ENCODE results near the gene KRTAP20-3. TPM values are rescaled to one million over a fixed set of nuclear protein-coding genes. Genes with fewer than 3 reads are reported as not detected.
A peak's percentile ranks its signal among the peaks of the same experiment; 100 is the strongest.

KRTAP20-3 gene
- total RNA-seq, 1 experiment from 2014 or later: not detected

DNA sequence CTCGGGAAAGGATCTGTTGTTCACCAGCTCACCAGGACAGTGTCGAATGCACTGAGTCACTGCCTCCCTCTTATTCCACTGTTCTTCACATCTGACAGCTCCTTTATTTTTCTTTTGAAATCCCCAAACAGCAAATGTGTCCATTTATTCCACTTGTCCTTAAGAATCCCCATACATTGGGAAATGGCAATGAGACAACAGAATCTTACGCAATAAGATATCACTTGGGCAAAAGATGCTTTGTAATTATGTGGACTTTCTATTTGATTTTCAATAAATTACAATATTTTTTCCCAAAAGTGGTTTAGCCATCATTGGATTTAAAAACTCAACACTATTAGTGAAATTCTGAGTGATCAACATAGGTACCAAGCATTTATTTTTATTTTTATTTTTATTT lies 4.0 kb upstream of the KRTAP20-3 start:
- Histone ChIP-seq H3K27me3 (ENCODE audit: control insufficient read depth, insufficient read depth, low read length) (no peaks in the 10 kb centered on the region), H3K36me3 (replicated peaks; ENCODE audit: control insufficient read depth, insufficient read depth, low read length) (no peaks in the 10 kb centered on the region), H3K4me3 (ENCODE audit: insufficient read depth, low read depth, low read length) (no peak overlapping the region)
- DNase-seq: no peak

DNA sequence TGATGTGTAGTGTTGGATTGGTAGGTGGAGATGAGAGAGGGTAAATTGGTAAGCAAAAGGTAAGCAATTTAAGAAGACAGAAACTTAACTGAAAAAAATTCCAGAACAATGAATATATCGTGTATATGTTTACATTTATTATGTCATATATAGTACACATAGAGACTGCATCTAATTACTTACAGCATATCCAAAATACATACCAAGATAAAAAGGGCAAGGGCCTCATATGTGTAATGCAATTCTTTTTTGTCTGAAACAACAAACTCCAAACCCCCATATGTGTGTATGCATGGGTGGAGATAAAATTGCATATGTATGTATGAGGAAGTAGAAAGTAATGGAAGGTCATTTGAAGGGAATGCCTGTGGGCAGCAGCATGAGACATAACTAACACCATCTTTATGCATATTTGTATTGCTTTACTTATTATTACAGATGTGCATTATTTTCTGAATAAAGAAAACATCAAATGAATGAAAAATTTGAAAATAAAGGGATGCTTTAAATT lies 4.3 kb downstream of the KRTAP20-3 start:
- H3K27me3 ChIP-seq (ENCODE audit: control insufficient read depth, insufficient read depth, low read length): no peaks in the 10 kb centered on the region
- DNase-seq: no peak
- no peaks in the 10 kb centered on the region for H3K36me3 ChIP-seq (replicated peaks; ENCODE audit: control insufficient read depth, insufficient read depth, low read length)
- H3K4me3 ChIP-seq (ENCODE audit: insufficient read depth, low read depth, low read length): no peak overlapping the region

DNA sequence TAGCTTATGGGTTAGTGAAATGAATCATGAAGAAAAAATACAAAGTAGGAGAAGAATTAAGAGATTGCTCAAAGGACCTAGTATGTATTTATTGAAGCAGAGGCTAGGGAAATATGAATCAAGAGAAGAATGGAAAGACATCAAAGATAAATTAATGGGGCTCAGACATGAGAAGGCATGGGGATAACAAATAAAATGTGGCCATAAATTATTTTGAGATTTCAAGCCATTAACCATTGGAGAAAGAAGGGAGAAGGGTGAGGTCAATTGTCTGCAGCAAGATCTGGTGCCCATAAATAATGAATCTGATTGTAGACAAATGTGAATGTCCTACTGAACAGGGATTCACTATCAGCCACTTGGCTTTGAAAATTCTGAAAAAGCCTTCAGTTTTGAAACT lies 10.2 kb downstream of the KRTAP20-3 start:
- Histone ChIP-seq H3K27me3 (ENCODE audit: control insufficient read depth, insufficient read depth, low read length) (no peaks in the 10 kb centered on the region), H3K4me3 (ENCODE audit: insufficient read depth, low read depth, low read length) (no peak overlapping the region), H3K36me3 (replicated peaks; ENCODE audit: control insufficient read depth, insufficient read depth, low read length) (no peaks in the 10 kb centered on the region)
- DNase-seq: no peak

DNA sequence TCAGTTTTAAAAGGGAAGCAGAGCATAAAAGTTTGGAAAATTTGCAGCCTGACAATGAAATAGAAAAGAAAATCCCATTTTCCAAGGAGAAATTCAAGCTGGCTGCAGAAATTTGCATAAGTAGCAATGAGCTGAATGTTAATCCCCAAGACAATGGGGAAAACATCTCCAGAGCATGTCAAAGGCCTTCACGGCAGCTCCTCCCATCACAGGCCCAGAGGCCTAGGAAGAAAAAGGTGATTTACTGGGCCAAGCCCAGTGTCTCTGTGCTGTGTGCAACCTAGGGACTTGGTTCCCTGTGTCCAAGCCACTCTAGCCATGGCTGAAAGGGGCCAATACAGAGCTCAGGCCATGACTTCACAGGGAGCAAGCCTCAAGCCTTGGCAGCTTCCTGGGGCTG lies 26.1 kb downstream of the KRTAP20-3 start:
- no peaks in the 10 kb centered on the region for H3K36me3 ChIP-seq (replicated peaks; ENCODE audit: control insufficient read depth, insufficient read depth, low read length)
- no peak for DNase-seq

DNA sequence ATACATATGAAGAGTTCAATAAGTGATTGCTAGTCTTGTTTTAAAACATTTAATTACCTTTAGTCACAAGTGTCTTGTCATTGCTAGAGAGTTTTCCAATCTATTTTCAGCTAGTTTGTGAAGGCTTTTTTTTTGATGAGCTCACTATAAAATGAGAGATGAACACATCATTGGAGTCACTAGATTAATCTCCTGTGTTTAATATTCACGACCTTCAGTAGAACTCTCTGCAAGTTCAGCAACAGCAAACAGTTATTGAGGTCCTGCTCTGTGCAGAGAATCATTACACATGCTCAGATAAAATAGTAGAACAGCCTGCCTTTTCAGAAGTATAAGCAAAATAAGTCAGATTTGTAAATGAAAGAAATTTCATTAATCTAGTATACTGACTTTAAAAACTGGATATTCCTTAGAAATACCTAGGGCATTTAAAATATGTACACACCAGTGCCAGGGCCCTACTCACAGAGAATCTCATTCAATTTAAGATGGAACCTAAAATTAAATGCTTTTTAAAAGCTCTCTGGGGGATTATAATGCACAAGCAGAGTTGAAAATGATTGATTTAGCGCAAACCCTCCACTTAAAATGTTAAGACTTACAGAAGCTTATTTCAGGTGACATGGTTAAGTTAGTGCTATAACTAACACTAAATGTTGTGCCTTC lies 30.5 kb downstream of the KRTAP20-3 start:
- DNase-seq: no peak
- no peak overlapping the region for H3K4me3 ChIP-seq (ENCODE audit: insufficient read depth, low read depth, low read length)
- no peaks in the 10 kb centered on the region for H3K36me3 ChIP-seq (replicated peaks; ENCODE audit: control insufficient read depth, insufficient read depth, low read length)
- H3K27me3 ChIP-seq (ENCODE audit: control insufficient read depth, insufficient read depth, low read length): no peaks in the 10 kb centered on the region

More for the DNA sequence above, 26.1 kb downstream of the KRTAP20-3 start:
- no peak overlapping the region for H3K4me3 ChIP-seq (ENCODE audit: insufficient read depth, low read depth, low read length)
- H3K27me3 ChIP-seq (ENCODE audit: control insufficient read depth, insufficient read depth, low read length): no peaks in the 10 kb centered on the region

DNA sequence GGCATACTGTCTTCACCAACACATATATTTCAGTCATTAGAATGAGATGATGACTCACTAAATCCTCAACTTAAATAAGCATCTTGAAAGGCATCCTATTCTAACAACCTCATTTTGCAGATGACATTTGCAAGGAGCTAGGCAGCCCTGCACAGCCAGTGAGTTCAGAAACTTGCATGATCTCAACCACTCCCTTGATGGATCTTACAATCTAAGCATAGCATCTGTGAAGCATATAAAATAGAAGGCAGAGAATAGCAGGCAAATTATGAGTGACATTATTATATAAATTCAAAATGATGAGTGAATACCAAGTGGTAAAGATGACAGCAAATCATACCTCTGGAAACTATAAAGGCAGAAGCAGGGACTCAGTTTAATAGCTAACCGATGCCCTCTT lies 31.6 kb downstream of the KRTAP20-3 start:
- DNase-seq: no peak
- H3K27me3 ChIP-seq (ENCODE audit: control insufficient read depth, insufficient read depth, low read length): no peaks in the 10 kb centered on the region

DNA sequence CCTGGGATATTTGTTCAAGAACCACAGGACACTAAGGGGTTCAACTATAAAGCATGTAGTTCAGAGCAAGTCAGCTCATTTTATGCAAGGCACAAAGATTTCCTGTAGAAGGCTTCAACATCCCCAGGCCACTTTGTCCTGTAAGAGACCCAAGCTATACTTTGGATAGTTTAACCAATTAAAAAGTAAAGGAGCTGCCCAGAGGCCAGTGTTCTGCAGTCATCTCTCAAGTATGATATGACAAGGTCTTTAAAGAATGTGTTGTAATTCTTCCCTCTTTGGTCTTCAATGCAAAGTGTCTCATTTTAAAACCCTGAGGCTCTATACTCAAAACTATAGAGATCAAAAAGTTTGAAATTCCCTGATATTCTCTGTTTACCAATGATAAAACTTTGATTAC lies 34.1 kb downstream of the KRTAP20-3 start:
- H3K4me3 ChIP-seq (ENCODE audit: insufficient read depth, low read depth, low read length): no peak overlapping the region
- H3K36me3 ChIP-seq (replicated peaks; ENCODE audit: control insufficient read depth, insufficient read depth, low read length): no peaks in the 10 kb centered on the region
- DNase-seq: no peak
- no peaks in the 10 kb centered on the region for H3K27me3 ChIP-seq (ENCODE audit: control insufficient read depth, insufficient read depth, low read length)

More for the DNA sequence above, 31.6 kb downstream of the KRTAP20-3 start:
- no peak overlapping the region for H3K4me3 ChIP-seq (ENCODE audit: insufficient read depth, low read depth, low read length)
- H3K36me3 ChIP-seq (replicated peaks; ENCODE audit: control insufficient read depth, insufficient read depth, low read length): no peaks in the 10 kb centered on the region

DNA sequence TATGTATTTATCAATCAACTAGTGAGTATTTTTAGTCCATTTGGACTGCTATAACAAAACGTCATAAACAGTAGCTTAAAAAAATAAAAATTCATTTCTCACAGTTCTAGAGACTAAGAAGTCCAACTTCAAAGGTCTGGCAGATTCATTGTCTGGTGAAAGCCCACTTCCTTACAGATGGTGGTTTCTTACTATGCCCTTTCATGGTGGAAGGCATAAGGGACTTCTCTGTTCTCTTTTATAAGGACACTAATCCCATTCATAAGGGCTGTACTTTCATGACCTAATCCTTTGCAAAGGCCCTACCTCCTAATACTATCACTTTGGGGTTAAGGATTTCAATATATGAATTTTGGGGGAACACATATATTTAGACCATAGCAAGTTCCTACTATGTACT lies 37.9 kb downstream of the KRTAP20-3 start:
- no peaks in the 10 kb centered on the region for H3K36me3 ChIP-seq (replicated peaks; ENCODE audit: control insufficient read depth, insufficient read depth, low read length)
- H3K4me3 ChIP-seq (ENCODE audit: insufficient read depth, low read depth, low read length): no peak overlapping the region
- H3K27me3 ChIP-seq (ENCODE audit: control insufficient read depth, insufficient read depth, low read length): no peaks in the 10 kb centered on the region
- no peak for DNase-seq

DNA sequence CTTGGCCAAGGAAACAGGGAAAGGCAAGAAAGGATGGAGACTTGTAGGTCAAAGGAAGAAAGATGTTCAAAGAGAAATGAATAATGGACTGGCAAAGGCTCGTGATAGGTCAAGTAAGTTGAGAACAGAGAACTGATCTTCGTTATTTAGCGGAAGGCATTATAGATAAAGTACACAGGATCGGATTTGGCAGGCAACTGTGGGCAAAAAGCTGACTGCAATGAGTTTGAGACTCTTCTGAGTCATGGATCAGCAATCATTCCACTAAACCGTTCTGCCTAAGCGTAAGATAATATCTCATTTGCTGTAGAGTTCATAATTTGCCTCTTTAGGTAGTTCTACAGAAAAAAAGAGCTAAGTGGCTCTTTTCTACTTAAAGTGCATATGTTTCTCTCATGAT lies 41.8 kb downstream of the KRTAP20-3 start:
- no peak for DNase-seq

DNA sequence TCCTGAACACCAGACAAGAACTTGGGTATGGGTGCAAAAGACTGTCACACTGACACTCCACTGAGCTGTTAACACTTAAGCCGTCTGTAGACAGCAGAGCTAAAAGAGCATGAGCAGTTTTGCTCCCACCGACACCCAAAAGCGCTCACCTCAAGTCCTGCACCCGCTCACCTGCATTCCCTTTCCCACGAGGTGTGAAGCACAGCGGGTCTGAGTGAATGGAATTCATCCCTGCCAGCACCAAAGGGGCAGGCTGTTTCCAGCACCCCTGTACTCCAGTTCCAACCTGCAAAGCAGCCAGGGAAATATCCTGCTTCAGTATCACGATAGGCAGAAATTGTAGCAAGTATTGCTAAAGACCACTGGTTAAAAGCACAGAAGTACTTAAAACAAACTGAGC lies 47.2 kb downstream of the KRTAP20-3 start:
- peak; percentile 1 for DNase-seq
- Histone ChIP-seq H3K27me3 (ENCODE audit: control insufficient read depth, insufficient read depth, low read length) (no peaks in the 10 kb centered on the region), H3K36me3 (replicated peaks; ENCODE audit: control insufficient read depth, insufficient read depth, low read length) (no peaks in the 10 kb centered on the region), H3K4me3 (ENCODE audit: insufficient read depth, low read depth, low read length) (no peak overlapping the region)

More for the DNA sequence above, 41.8 kb downstream of the KRTAP20-3 start:
- no peak overlapping the region for H3K4me3 ChIP-seq (ENCODE audit: insufficient read depth, low read depth, low read length)
- H3K36me3 ChIP-seq (replicated peaks; ENCODE audit: control insufficient read depth, insufficient read depth, low read length): no peaks in the 10 kb centered on the region
- H3K27me3 ChIP-seq (ENCODE audit: control insufficient read depth, insufficient read depth, low read length): no peaks in the 10 kb centered on the region

Other genes with a start within 250 kb of the KRTAP20-3 start
- gene KRTAP13-1, start 246.8 kb upstream of the KRTAP20-3 start, total RNA-seq (2014; rRNA removed; shearing (Covaris generic)): not detected in 2 replicates
- gene KRTAP13-3, start 216.9 kb upstream of the KRTAP20-3 start, total RNA-seq (2014; rRNA removed; shearing (Covaris generic)): not detected in 2 replicates
- not detected in 2 replicates for gene KRTAP13-4, start 212.6 kb upstream of the KRTAP20-3 start, total RNA-seq (2014; rRNA removed; shearing (Covaris generic))
- not detected in 2 replicates for gene KRTAP15-1, start 202.6 kb upstream of the KRTAP20-3 start, total RNA-seq (2014; rRNA removed; shearing (Covaris generic))
- not detected in 2 replicates for gene KRTAP19-1, start 162.5 kb upstream of the KRTAP20-3 start, total RNA-seq (2014; rRNA removed; shearing (Covaris generic))
- not detected in 2 replicates for gene KRTAP19-2, start 155.4 kb upstream of the KRTAP20-3 start, total RNA-seq (2014; rRNA removed; shearing (Covaris generic))
- not detected in 2 replicates for gene KRTAP19-3, start 150.9 kb upstream of the KRTAP20-3 start, total RNA-seq (2014; rRNA removed; shearing (Covaris generic))
- gene KRTAP19-4, start 145.7 kb upstream of the KRTAP20-3 start, total RNA-seq (2014; rRNA removed; shearing (Covaris generic)): not detected in 2 replicates
- not detected in 2 replicates for gene KRTAP19-5, start 140.7 kb upstream of the KRTAP20-3 start, total RNA-seq (2014; rRNA removed; shearing (Covaris generic))
- gene KRTAP19-6, start 101.0 kb upstream of the KRTAP20-3 start, total RNA-seq (2014; rRNA removed; shearing (Covaris generic)): not detected in 2 replicates
- gene KRTAP19-7, start 81.5 kb upstream of the KRTAP20-3 start, total RNA-seq (2014; rRNA removed; shearing (Covaris generic)): not detected in 2 replicates
- gene KRTAP22-2, start 52.5 kb upstream of the KRTAP20-3 start, total RNA-seq (2014; rRNA removed; shearing (Covaris generic)): not detected in 2 replicates
- not detected in 2 replicates for gene KRTAP6-3, start 50.4 kb upstream of the KRTAP20-3 start, total RNA-seq (2014; rRNA removed; shearing (Covaris generic))
- not detected in 2 replicates for gene KRTAP6-2, start 44.0 kb upstream of the KRTAP20-3 start, total RNA-seq (2014; rRNA removed; shearing (Covaris generic))
- gene KRTAP22-1, start 41.8 kb upstream of the KRTAP20-3 start, total RNA-seq (2014; rRNA removed; shearing (Covaris generic)): not detected in 2 replicates
- not detected in 2 replicates for gene KRTAP6-1, start 28.9 kb upstream of the KRTAP20-3 start, total RNA-seq (2014; rRNA removed; shearing (Covaris generic))
- not detected in 2 replicates for gene KRTAP20-1, start 26.4 kb upstream of the KRTAP20-3 start, total RNA-seq (2014; rRNA removed; shearing (Covaris generic))
- gene KRTAP20-4, start 22.2 kb upstream of the KRTAP20-3 start, total RNA-seq (2014; rRNA removed; shearing (Covaris generic)): not detected in 2 replicates
- gene KRTAP20-2, start 7.7 kb upstream of the KRTAP20-3 start, total RNA-seq (2014; rRNA removed; shearing (Covaris generic)): not detected in 2 replicates
- not detected in 2 replicates for gene KRTAP21-3, start 75.9 kb downstream of the KRTAP20-3 start, total RNA-seq (2014; rRNA removed; shearing (Covaris generic))
- not detected in 2 replicates for gene KRTAP21-2, start 104.4 kb downstream of the KRTAP20-3 start, total RNA-seq (2014; rRNA removed; shearing (Covaris generic))
- gene KRTAP21-1, start 112.6 kb downstream of the KRTAP20-3 start, total RNA-seq (2014; rRNA removed; shearing (Covaris generic)): not detected in 2 replicates
- not detected in 2 replicates for gene KRTAP8-1, start 170.4 kb downstream of the KRTAP20-3 start, total RNA-seq (2014; rRNA removed; shearing (Covaris generic))
- gene KRTAP7-1, start 186.9 kb downstream of the KRTAP20-3 start, total RNA-seq (2014; rRNA removed; shearing (Covaris generic)): not detected in 2 replicates
- gene KRTAP11-1, start 238.7 kb downstream of the KRTAP20-3 start, total RNA-seq (2014; rRNA removed; shearing (Covaris generic)): not detected in 2 replicates

All from H7 (cell line).